Smooth muscle cell (in vitro differentiated cells): ENCODE results near the gene IDH3A. TPM values are rescaled to one million over a fixed set of nuclear protein-coding genes. Genes with fewer than 3 reads are reported as not detected.

Source experiments
- DNase-seq: peaks from one replicate; lab custom pipeline; 2025; ENCODE audit not compliant: unreplicated experiment; lab: John Stamatoyannopoulos, UW
- H2AFZ ChIP-seq: fragments of 200-600 bp; sonication (generic); 2 replicates; pipeline ENCODE4 v1.6.0; 2016; ENCODE audit warnings: antibody characterized with exemption, low read depth, mild to moderate bottlenecking
- H3F3A ChIP-seq: fragments of 200-600 bp; sonication (generic); 2 replicates; pipeline ENCODE4 v1.6.0; 2017; ENCODE audit warnings: antibody characterized with exemption, low read depth
- H3K27ac ChIP-seq: fragments of 200-600 bp; sonication (generic); 2 replicates; pipeline ENCODE4 v1.5.1; 2016; ENCODE audit warnings: low read depth, mild to moderate bottlenecking
- H3K27me3 ChIP-seq: fragments of 200-600 bp; sonication (generic); 2 replicates; pipeline ENCODE4 v1.6.1; 2016; ENCODE audit warnings: low read depth, mild to moderate bottlenecking
- H3K36me3 ChIP-seq: fragments of 200-600 bp; sonication (generic); 2 replicates; pipeline ENCODE4 v1.5.1; 2016; ENCODE audit warnings: low read depth
- H3K4me1 ChIP-seq: fragments of 200-600 bp; sonication (generic); 2 replicates; pipeline ENCODE4 v1.5.1; 2016; ENCODE audit warnings: low read depth
- H3K4me2 ChIP-seq: fragments of 200-600 bp; sonication (generic); 2 replicates; pipeline ENCODE4 v1.6.0; 2016; ENCODE audit warnings: mild to moderate bottlenecking
- H3K4me3 ChIP-seq: fragments of 200-600 bp; sonication (generic); 2 replicates; pipeline ENCODE4 v1.5.1; 2016; ENCODE audit warnings: mild to moderate bottlenecking
- H3K79me2 ChIP-seq: fragments of 200-600 bp; sonication (generic); 2 replicates; pipeline ENCODE4 v1.6.0; 2016; ENCODE audit warnings: low read depth, mild to moderate bottlenecking
- H3K9ac ChIP-seq: fragments of 200-600 bp; sonication (generic); 2 replicates; pipeline ENCODE4 v1.6.0; 2016; ENCODE audit warnings: low read depth
- H3K9me3 ChIP-seq: fragments of 200-600 bp; sonication (generic); replicated peaks from 2 replicates; pipeline ENCODE4 v1.5.1; 2016; ENCODE audit warnings: low read depth
- H4K20me1 ChIP-seq: fragments of 200-600 bp; sonication (generic); 2 replicates; pipeline ENCODE4 v1.6.0; 2016; ENCODE audit warnings: low read depth
- WGBS: methylation state at CpG from one replicate; pipeline ENCODE4 v1.1.7; 2016; ENCODE audit warnings: low lambda C conversion rate; 5-methylcytosine and 5-hydroxymethylcytosine counted together
- polyA plus RNA-seq: library from polyadenylated mRNA; unstranded; fragments of >200 nt; fragmentation: Nextera tagmentation; extraction: Ambion mirVana; gene quantifications from 2 replicates; pipeline ENCODE4 v1.2.1, GENCODE V29; 2016
- total RNA-seq: library from RNA; depleted of rRNA; stranded (reverse); fragments of >200 nt; gene quantifications from 2 replicates; pipeline ENCODE4 v1.2.3, GENCODE V29; 2014
- TF ChIP-seq, protein P1 (sequence below): fragments of 200-600 bp; sonication (generic); IDR thresholded peaks from 2 replicates; pipeline ENCODE4 v1.5.1; 2017; ENCODE audit warnings: borderline replicate concordance, mild to moderate bottlenecking, antibody characterized with exemption; ENCODE audit not compliant: insufficient read depth, poor library complexity, severe bottlenecking

IDH3A gene
- total and polyA plus RNA-seq, 2 experiments from 2014 or later = 31.3 to 56.9 TPM

DNA sequence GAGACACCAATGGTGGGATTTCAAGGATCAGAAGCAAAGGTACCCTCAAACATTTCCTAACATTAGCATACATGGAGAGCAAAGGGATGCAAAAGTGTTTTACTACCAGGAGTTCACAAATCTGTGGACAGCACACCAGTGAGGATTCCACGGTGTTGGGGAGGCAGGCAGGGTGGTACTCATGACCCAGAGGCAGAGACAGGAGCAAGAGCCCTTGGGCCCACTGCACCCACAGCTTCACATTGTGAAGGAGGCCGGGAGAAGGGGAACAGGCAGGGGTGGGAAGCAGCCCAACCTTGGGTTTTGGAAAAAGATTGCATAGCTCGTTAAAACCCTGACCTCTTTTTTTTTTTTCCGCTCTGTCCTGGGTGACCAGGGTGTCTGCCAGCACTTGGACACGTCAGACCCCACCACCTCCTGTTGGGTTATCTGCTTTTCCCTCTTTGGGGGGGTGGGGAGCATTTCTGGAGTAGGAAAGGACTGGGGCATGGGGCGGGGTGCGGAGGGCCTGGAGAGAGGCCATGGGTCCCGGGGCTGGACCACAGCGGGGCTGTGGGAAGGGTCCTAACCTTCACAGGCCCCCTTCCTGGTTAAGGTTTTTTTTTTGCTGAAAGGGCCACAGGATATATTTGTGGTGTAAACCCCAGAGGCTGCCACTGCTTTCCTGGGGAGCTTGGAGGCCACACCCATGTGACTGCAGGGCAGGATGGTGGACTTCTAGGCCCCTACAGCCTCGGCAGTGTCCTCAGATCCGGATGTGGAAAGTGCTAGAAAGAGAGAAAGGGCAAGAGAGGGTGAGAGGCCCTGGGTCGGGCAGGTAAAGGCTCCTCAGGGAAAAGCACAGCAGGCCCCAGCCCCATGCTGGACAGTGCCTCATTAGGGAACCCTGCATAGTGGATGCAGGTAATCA, 44.3 kb upstream of the IDH3A start:
- Histone ChIP-seq H3K4me1 (no peaks in the 10 kb centered on the region), H3K36me3 (no peaks in the 10 kb centered on the region), H3F3A (no peaks in the 10 kb centered on the region), H4K20me1 (no peaks in the 10 kb centered on the region), H3K27ac (no peak overlapping the region), H3K9ac (no peak overlapping the region), H3K4me3 (no peak overlapping the region), H3K9me3 (no peaks in the 10 kb centered on the region), H3K79me2 (no peaks in the 10 kb centered on the region), H3K4me2 (no peak overlapping the region), H3K27me3 (no peaks in the 10 kb centered on the region), H2AFZ (no peak overlapping the region)
- TF ChIP-seq, protein P1, sequence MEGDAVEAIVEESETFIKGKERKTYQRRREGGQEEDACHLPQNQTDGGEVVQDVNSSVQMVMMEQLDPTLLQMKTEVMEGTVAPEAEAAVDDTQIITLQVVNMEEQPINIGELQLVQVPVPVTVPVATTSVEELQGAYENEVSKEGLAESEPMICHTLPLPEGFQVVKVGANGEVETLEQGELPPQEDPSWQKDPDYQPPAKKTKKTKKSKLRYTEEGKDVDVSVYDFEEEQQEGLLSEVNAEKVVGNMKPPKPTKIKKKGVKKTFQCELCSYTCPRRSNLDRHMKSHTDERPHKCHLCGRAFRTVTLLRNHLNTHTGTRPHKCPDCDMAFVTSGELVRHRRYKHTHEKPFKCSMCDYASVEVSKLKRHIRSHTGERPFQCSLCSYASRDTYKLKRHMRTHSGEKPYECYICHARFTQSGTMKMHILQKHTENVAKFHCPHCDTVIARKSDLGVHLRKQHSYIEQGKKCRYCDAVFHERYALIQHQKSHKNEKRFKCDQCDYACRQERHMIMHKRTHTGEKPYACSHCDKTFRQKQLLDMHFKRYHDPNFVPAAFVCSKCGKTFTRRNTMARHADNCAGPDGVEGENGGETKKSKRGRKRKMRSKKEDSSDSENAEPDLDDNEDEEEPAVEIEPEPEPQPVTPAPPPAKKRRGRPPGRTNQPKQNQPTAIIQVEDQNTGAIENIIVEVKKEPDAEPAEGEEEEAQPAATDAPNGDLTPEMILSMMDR = no peak
- DNase-seq = no peak
- 92% methylated on average over 12 of the region's 12 CpGs for WGBS

DNA sequence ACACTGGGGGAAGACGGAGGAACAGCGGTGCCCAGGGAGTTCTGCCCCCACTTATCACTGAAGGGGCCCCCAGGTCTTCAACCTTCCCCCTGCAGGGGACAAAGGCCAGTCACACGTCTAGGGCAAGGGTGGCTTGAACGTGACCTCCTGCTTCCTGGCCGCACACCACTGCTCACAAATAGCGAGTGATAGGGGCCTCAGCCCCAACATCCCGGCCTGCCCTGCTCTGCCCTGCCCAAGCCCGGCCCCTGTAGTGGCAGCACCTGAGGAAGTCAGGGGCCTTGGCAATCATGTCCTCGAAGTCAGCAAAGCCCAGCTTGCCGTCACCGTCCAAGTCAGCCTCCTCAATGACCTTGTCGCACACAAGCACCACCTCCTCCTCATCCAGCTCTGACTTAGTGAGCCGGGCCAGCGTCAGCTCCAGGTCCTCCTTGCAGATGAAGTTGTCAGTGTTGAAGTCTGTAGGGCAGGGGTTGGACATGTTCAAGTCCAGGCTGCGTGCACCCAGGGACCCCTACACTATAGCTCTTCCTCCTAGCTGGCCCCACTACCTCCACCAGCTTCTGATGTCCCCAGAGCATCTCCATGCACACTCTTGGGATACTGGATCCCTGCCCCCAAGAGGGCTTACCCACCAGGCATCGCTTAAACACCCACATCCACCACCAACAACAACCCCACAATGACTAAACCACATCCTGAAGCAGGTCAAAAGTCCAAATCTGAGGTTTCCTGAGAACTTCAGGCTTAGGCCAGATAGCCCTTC, 43.5 kb upstream of the IDH3A start:
- no peak for DNase-seq
- Histone ChIP-seq H3K9me3 (no peaks in the 10 kb centered on the region), H2AFZ (no peak overlapping the region), H4K20me1 (no peaks in the 10 kb centered on the region), H3K27ac (no peak overlapping the region), H3K79me2 (no peaks in the 10 kb centered on the region), H3K4me1 (no peaks in the 10 kb centered on the region), H3K27me3 (no peaks in the 10 kb centered on the region), H3F3A (no peaks in the 10 kb centered on the region), H3K36me3 (no peaks in the 10 kb centered on the region), H3K9ac (no peak overlapping the region), H3K4me2 (no peak overlapping the region), H3K4me3 (no peak overlapping the region)
- TF ChIP-seq, protein P1 = no peak
- 97% methylated on average over 16 of the region's 16 CpGs for WGBS

DNA sequence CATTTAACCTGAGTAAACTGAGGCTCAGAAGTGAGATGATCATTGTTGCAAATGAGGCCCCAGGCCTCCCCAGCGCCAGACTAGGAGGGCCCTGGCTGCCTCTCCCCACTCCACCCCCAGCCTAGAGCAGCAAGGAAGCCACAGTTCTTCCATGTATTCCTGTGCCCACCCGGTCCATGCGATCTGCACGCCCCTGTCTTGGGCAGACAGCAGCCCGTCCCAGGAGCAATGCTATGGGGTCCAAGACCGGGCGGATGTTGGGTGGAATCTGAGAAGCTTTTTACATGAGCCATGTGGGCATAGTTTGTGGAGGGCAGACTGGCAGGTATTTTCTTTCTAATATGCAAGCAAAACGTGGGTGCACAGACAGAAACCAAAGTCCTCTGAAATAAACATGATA, 41.7 kb upstream of the IDH3A start:
- 95% methylated on average over 8 of the region's 8 CpGs for WGBS
- H3K79me2 ChIP-seq = no peaks in the 10 kb centered on the region
- no peaks in the 10 kb centered on the region for H3K9me3 ChIP-seq
- H3K4me2 ChIP-seq = no peak overlapping the region
- no peaks in the 10 kb centered on the region for H3K36me3 ChIP-seq
- TF ChIP-seq, protein P1 = no peak
- no peak overlapping the region for H3K4me3 ChIP-seq
- H3K9ac ChIP-seq = no peak overlapping the region
- H3K27ac ChIP-seq = no peak overlapping the region
- no peak for DNase-seq
- no peaks in the 10 kb centered on the region for H3K4me1 ChIP-seq
- no peaks in the 10 kb centered on the region for H3K27me3 ChIP-seq
- no peak overlapping the region for H2AFZ ChIP-seq
- H3F3A ChIP-seq = no peaks in the 10 kb centered on the region
- H4K20me1 ChIP-seq = no peaks in the 10 kb centered on the region
